Lower lobe of right lung (tissue), 2 donors: ENCODE data around the gene AGPAT3. TPM values are rescaled to one million over a fixed set of nuclear protein-coding genes. Genes with fewer than 3 reads are reported as not detected.

Experiments
- ATAC-seq, 2 donors: fragments of 200-7000 bp; cut with Tn5 transposase; one replicate each; pipeline ENCODE4 v1.9.1; 2020 to 2022; ENCODE audit warnings: mild to moderate bottlenecking in 2 of 2, moderate library complexity in 2 of 2
- DNase-seq: peaks from one replicate; pipeline ENCODE4 v3.0.0-alpha.2; 2020
- H3K27ac ChIP-seq: fragments of 200-600 bp; one replicate; pipeline ENCODE4 v1.8.0; 2022
- H3K27me3 ChIP-seq: fragments of 200-600 bp; one replicate; pipeline ENCODE4 v1.8.0; 2022; ENCODE audit warnings: low read depth
- H3K36me3 ChIP-seq: fragments of 200-600 bp; one replicate; pipeline ENCODE4 v1.8.0; 2022; ENCODE audit warnings: mild to moderate bottlenecking
- H3K4me1 ChIP-seq: fragments of 200-600 bp; one replicate; pipeline ENCODE4 v1.8.0; 2022
- H3K4me3 ChIP-seq: fragments of 200-600 bp; one replicate; pipeline ENCODE4 v1.8.0; 2022; ENCODE audit warnings: mild to moderate bottlenecking
- H3K9me3 ChIP-seq: fragments of 200-600 bp; one replicate; pipeline ENCODE4 v1.8.0; 2022
- CTCF ChIP-seq: fragments of 200-600 bp; IDR thresholded peaks from one replicate; pipeline ENCODE4 v1.8.0; 2022; ENCODE audit warnings: antibody characterized with exemption, mild to moderate bottlenecking
- intact Hi-C: fragments of 100-400 bp; cut with DNase I; formaldehyde crosslinking; loops from one replicate; pipeline ENCODE4 v1.11.0; 2022
- total RNA-seq: library from RNA; stranded (reverse); fragmentation: NEBNext Ultra II Directional; extraction: Animal tissue kit (Norgen Biotek cat#: 25700); gene quantifications from one replicate; pipeline ENCODE4 v1.2.1, GENCODE V29; 2021
- donor health status: DM: no; HTN: yes; CAD: no; lungs with severe emphysema.

The AGPAT3 gene
- total RNA-seq, 1 donor from 2014 or later, result 83.3 TPM

- DNase-seq, result peak; percentile 89
- H3K4me1 ChIP-seq, result peaks cover 34% of the 10 kb centered on the region
- H3K36me3 ChIP-seq, result peaks cover 18% of the 10 kb centered on the region
- H3K4me3 ChIP-seq, result peak overlapping the region; percentile 50
- peak; percentile 96 for TF ChIP-seq CTCF
- no peaks in the 10 kb centered on the region for H3K27me3 ChIP-seq
- intact Hi-C loops, result no loop called here
- H3K9me3 ChIP-seq, result no peaks in the 10 kb centered on the region
- H3K27ac ChIP-seq, result peak overlapping the region; percentile 41
- ATAC-seq, result peak; percentile 93 to 95
These were observed 73.9 kb downstream of the AGPAT3 start for GRCh38 chr21:43938751-43939442.

GRCh38 chr21:43939443-43940328, 74.7 kb downstream of the AGPAT3 start:
- no peak for DNase-seq
- H3K27me3 ChIP-seq, result no peaks in the 10 kb centered on the region
- no peak for ATAC-seq
- peak overlapping the region; percentile 50 for H3K4me3 ChIP-seq
- no peak overlapping the region for H3K27ac ChIP-seq
- H3K9me3 ChIP-seq, result no peaks in the 10 kb centered on the region
- intact Hi-C loops, result no loop called here
- TF ChIP-seq CTCF, result no peak
- peaks cover 41% of the 10 kb centered on the region for H3K4me1 ChIP-seq
- H3K36me3 ChIP-seq, result peaks cover 14% of the 10 kb centered on the region

- no peak overlapping the region for H3K27ac ChIP-seq
- no peak for TF ChIP-seq CTCF
- H3K36me3 ChIP-seq, result peaks cover 14% of the 10 kb centered on the region
- H3K4me3 ChIP-seq, result no peak overlapping the region
- intact Hi-C loops, result no loop called here
- ATAC-seq, result no peak
- peaks cover 38% of the 10 kb centered on the region for H3K4me1 ChIP-seq
- DNase-seq, result no peak
- no peaks in the 10 kb centered on the region for H3K9me3 ChIP-seq
- H3K27me3 ChIP-seq, result no peaks in the 10 kb centered on the region
These were observed 75.5 kb downstream of the AGPAT3 start for GRCh38 chr21:43940329-43941050.

- H3K27me3 ChIP-seq, result no peaks in the 10 kb centered on the region
- H3K27ac ChIP-seq, result no peak overlapping the region
- intact Hi-C loops, result no loop called here
- H3K4me1 ChIP-seq, result peaks cover 25% of the 10 kb centered on the region
- no peak for TF ChIP-seq CTCF
- no peak overlapping the region for H3K4me3 ChIP-seq
- H3K9me3 ChIP-seq, result no peaks in the 10 kb centered on the region
- H3K36me3 ChIP-seq, result peaks cover 14% of the 10 kb centered on the region
- DNase-seq, result no peak
- ATAC-seq, result no peak
These were observed 77.2 kb downstream of the AGPAT3 start for GRCh38 chr21:43942201-43942600.

- Histone ChIP-seq H3K27ac (no peak overlapping the region), H3K9me3 (no peaks in the 10 kb centered on the region), H3K27me3 (no peaks in the 10 kb centered on the region), H3K36me3 (peaks cover 14% of the 10 kb centered on the region), H3K4me1 (peaks cover 25% of the 10 kb centered on the region), H3K4me3 (no peak overlapping the region)
- intact Hi-C loops, result no loop called here
- TF ChIP-seq CTCF, result no peak
- ATAC-seq, result no peak
- no peak for DNase-seq
These were observed 77.6 kb downstream of the AGPAT3 start for GRCh38 chr21:43942621-43943020.
